RWPE2 (cell line): Measurements from ENCODE around the gene CELA1.

Experiments used
- ATAC-seq: fragments of 200-7000 bp; cut with Tn5 transposase; 3 replicates; pipeline ENCODE4 v1.9.1; 2021; ENCODE audit warnings: low read depth
- DNase-seq: peaks from one replicate; pipeline ENCODE4 v3.0.0-alpha.2; 2020; ENCODE audit warnings: low spot score
- H3K27ac ChIP-seq: fragments of 450-650 bp; 2 replicates; pipeline ENCODE4 v1.5.1; 2017; ENCODE audit warnings: mild to moderate bottlenecking; ENCODE audit not compliant: poor library complexity, severe bottlenecking
- H3K27me3 ChIP-seq: fragments of 250-450 bp; sonication (Bioruptor Pico); 2 replicates; pipeline ENCODE4 v1.5.1; 2021; ENCODE audit warnings: mild to moderate bottlenecking, moderate library complexity; ENCODE audit not compliant: insufficient read depth, poor library complexity, severe bottlenecking
- H3K36me3 ChIP-seq: fragments of 250-450 bp; sonication (Bioruptor Pico); 2 replicates; pipeline ENCODE4 v1.5.1; 2020; ENCODE audit warnings: low read depth, mild to moderate bottlenecking, moderate library complexity
- H3K4me1 ChIP-seq: fragments of 250-450 bp; sonication (Bioruptor Pico); 2 replicates; pipeline ENCODE4 v1.5.1; 2021; ENCODE audit warnings: mild to moderate bottlenecking, moderate library complexity; ENCODE audit not compliant: insufficient read depth, poor library complexity, severe bottlenecking
- H3K4me3 ChIP-seq: fragments of 250-450 bp; sonication (Bioruptor Pico); 2 replicates; pipeline ENCODE4 v1.5.1; 2021; ENCODE audit warnings: mild to moderate bottlenecking, moderate library complexity; ENCODE audit not compliant: severe bottlenecking
- H3K9me3 ChIP-seq: fragments of 250-450 bp; sonication (Bioruptor Pico); 2 replicates; pipeline ENCODE4 v1.5.1; 2021; ENCODE audit warnings: mild to moderate bottlenecking, moderate library complexity; ENCODE audit not compliant: severe bottlenecking
- TF ChIP-seq, protein P1 (sequence below): fragments of 450-650 bp; IDR thresholded peaks from one replicate; pipeline ENCODE4 v1.5.1; 2017; ENCODE audit warnings: mild to moderate bottlenecking, moderate library complexity; ENCODE audit not compliant: poor library complexity, severe bottlenecking

CELA1 gene

GRCh38 chr12:51359851-51360250 lies 13.4 kb upstream of the CELA1 start:
- ATAC-seq (no peak), DNase-seq (no peak)
- no peak overlapping the region for H3K27ac ChIP-seq
- TF ChIP-seq, protein P1, sequence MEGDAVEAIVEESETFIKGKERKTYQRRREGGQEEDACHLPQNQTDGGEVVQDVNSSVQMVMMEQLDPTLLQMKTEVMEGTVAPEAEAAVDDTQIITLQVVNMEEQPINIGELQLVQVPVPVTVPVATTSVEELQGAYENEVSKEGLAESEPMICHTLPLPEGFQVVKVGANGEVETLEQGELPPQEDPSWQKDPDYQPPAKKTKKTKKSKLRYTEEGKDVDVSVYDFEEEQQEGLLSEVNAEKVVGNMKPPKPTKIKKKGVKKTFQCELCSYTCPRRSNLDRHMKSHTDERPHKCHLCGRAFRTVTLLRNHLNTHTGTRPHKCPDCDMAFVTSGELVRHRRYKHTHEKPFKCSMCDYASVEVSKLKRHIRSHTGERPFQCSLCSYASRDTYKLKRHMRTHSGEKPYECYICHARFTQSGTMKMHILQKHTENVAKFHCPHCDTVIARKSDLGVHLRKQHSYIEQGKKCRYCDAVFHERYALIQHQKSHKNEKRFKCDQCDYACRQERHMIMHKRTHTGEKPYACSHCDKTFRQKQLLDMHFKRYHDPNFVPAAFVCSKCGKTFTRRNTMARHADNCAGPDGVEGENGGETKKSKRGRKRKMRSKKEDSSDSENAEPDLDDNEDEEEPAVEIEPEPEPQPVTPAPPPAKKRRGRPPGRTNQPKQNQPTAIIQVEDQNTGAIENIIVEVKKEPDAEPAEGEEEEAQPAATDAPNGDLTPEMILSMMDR = no peak
- H3K27me3 ChIP-seq = no peaks in the 10 kb centered on the region
- H3K4me3 ChIP-seq = no peak overlapping the region
- H3K9me3 ChIP-seq = no peaks in the 10 kb centered on the region
- no peaks in the 10 kb centered on the region for H3K4me1 ChIP-seq
- peaks cover 30% of the 10 kb centered on the region for H3K36me3 ChIP-seq

DNA sequence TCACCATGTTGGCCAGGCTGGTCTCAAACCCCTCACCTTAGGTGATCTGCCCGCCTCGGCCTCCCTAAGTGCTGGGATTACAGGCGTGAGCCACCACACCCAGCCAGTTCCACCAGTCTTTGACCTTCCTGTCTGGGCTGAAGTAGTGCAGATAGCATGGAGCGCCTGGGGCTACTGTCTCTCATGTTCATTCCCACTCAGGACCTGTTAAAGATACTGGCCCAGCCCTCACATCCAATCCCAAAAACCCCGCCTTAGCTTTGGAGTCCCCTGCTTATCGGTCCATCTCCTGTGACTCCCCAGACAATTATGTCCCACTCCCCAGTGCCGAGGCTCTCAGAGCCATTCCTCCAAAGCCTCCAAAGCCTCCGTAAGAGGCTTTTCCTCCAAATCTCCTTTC lies 12.0 kb upstream of the CELA1 start:
- Histone ChIP-seq H3K4me3 (no peak overlapping the region), H3K27ac (no peak overlapping the region), H3K36me3 (peaks cover 27% of the 10 kb centered on the region), H3K4me1 (no peaks in the 10 kb centered on the region), H3K27me3 (no peaks in the 10 kb centered on the region), H3K9me3 (no peaks in the 10 kb centered on the region)
- ATAC-seq = no peak
- DNase-seq = no peak
- TF ChIP-seq, protein P1 = no peak

GRCh38 chr12:51357374-51358047 lies 11.0 kb upstream of the CELA1 start:
- TF ChIP-seq, protein P1 = no peak
- Histone ChIP-seq H3K27me3 (no peaks in the 10 kb centered on the region), H3K36me3 (peaks cover 21% of the 10 kb centered on the region), H3K27ac (no peak overlapping the region), H3K9me3 (no peaks in the 10 kb centered on the region), H3K4me3 (no peak overlapping the region), H3K4me1 (no peaks in the 10 kb centered on the region)
- DNase-seq = no peak
- ATAC-seq = no peak

DNA sequence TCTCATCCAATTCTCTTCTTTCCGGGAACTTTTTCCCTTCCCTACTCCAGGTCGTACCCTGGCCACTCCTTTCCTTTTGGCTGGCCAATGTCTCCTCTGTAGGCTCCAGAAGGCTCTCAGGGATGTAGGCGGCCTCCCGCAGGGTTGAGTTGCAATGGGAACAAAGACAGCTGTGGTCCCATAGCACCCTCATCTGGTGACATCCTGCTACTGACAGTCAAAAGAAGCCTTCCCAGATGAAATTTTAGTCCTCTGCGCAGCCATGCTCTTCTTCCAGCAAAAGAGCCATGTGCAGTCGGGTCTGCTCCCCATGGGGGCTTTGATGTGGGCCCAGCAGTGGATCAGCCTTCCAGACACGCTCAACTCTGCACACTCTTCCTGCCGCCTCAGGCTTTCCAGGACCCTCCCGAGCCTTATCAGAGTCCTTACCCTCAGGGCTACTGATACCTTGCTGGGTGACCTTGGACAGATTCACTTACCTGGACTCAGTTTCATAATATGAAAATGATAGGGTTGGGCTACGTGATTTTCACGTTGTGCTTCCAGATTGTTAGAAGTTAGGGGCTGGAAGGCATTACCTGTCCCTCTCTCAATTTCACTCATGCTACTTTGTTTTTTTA lies 5.5 kb upstream of the CELA1 start:
- H3K27ac ChIP-seq = no peak overlapping the region
- H3K36me3 ChIP-seq = peaks cover 5% of the 10 kb centered on the region
- no peak overlapping the region for H3K4me3 ChIP-seq
- H3K9me3 ChIP-seq = no peaks in the 10 kb centered on the region
- TF ChIP-seq, protein P1 = peak; percentile 37
- no peak for DNase-seq
- H3K27me3 ChIP-seq = no peaks in the 10 kb centered on the region
- ATAC-seq = no peak
- H3K4me1 ChIP-seq = no peaks in the 10 kb centered on the region

GRCh38 chr12:51349026-51349425 lies 2.5 kb upstream of the CELA1 start:
- Histone ChIP-seq H3K36me3 (no peaks in the 10 kb centered on the region), H3K4me1 (no peaks in the 10 kb centered on the region), H3K27ac (no peak overlapping the region), H3K27me3 (no peaks in the 10 kb centered on the region), H3K9me3 (no peaks in the 10 kb centered on the region), H3K4me3 (no peak overlapping the region)
- TF ChIP-seq, protein P1 = no peak
- DNase-seq (no peak), ATAC-seq (no peak)
